HG02588 (cell line): ENCODE measurements around the gene FLT3.
A peak's percentile ranks its signal among the peaks of the same experiment; 100 is the strongest.

Source experiments
- ATAC-seq: cut with Tn5 transposase; IDR thresholded peaks from one replicate; pipeline ENCODE4 v1.9.1; 2021; ENCODE audit warnings: mild to moderate bottlenecking, moderate library complexity; ENCODE audit not compliant: unreplicated experiment

The FLT3 gene

GRCh38 chr13:27963491-27963890, 136.9 kb downstream of the FLT3 start:
- ATAC-seq = no peak

- ATAC-seq = no peak
These were observed 137.4 kb downstream of the FLT3 start for GRCh38 chr13:27962982-27963381.

DNA sequence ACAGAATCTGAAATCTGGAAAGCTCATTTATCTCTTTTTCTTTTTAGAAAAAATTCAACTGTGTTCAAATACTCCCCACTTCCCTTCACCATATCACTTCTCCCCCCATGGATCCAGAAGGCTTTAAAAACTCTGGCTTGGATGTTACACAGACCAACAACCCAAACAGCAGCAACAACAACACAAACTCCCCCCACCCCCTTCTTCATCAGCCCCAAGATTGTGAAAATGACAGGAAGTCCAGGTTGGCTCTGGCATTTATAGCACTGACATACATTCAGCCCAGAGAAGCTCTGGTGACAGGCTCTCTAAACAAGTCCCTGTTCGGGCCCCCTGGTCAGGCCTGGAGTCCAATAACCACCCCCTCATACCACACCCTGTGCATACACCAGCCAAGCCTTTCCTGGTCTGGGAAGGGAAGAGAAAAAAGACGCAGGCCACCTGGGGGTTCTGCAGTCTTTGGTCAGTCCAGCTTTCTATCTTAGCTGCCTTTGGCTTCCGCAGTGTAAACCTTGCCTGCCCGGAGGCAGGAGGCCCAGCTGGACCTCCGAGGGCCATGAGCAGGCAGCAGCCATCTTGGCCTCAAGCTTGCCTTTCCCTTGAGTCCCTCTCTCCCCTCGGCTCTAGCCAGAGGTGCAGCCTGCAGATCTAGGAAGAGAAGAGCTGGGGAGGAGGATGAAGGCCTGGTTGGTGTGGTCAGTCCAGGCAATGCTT, 138.1 kb downstream of the FLT3 start:
- no peak for ATAC-seq

- ATAC-seq = no peak
These were observed 138.9 kb downstream of the FLT3 start for GRCh38 chr13:27961227-27962085.

GRCh38 chr13:27960362-27961226, 139.8 kb downstream of the FLT3 start:
- no peak for ATAC-seq

GRCh38 chr13:27959976-27960361, 140.4 kb downstream of the FLT3 start:
- ATAC-seq = no peak

- ATAC-seq = no peak
These were observed 143.6 kb downstream of the FLT3 start for GRCh38 chr13:27956576-27957300.

DNA sequence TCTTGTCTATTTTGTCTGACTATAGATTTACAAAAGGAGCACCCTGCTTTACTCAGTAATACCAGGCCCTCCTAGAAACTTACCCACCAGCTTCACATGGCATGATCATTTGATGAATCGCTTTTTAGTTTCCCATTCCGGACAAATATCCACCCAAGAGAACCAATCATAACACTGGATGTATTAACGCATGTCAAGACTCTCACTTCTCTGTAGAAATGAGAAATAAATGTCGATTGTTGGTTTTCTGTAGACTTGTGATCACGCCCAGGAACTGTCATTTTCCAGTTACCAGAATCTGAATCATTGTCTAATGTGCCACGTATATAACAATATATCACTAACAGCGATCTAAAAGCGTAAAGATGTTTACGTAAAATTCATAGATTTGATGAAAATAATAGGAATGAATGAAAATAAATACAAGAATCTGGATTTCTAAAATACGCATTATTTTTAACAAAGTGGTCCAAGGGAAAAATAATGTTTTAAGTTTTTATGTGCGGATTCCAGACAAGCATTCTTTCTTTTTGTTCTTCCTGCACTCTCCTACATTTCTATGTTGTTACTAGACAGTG, 145.3 kb downstream of the FLT3 start:
- ATAC-seq = no peak

DNA sequence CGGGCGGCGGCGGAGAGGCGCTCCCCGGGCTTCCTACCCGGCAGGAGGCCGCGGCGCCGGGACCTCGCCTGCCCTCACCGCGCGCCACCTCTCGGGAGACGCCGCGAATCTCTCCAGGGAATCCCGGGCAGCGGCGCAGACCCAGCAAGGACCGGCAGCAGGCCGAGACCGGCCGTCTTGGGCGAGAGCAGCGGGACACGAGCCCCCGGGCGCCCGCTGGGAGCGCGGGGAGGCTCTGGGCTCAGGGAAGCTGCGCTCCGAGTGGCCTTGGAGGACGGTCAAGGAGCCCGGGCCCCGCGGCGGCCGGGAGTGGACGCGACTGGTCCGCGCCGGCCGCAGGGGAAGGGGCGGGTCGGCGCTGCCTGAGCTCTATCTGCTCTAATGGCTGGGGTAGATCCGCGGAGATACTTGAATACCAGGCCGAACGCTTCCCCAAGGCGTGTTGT, 145.9 kb downstream of the FLT3 start:
- ATAC-seq = peak; percentile 35

GRCh38 chr13:27953676-27954405, 146.5 kb downstream of the FLT3 start:
- peak; percentile 95 for ATAC-seq
